GM12872 (cell line): ENCODE results near the gene PTBP2.

Experiments
- CTCF ChIP-seq: IDR thresholded peaks from 3 replicates; pipeline ENCODE4 v1.5.1; 2011; ENCODE audit warnings: low read depth, mild to moderate bottlenecking, low read length, moderate library complexity; ENCODE audit not compliant: insufficient read depth

PTBP2 gene

DNA sequence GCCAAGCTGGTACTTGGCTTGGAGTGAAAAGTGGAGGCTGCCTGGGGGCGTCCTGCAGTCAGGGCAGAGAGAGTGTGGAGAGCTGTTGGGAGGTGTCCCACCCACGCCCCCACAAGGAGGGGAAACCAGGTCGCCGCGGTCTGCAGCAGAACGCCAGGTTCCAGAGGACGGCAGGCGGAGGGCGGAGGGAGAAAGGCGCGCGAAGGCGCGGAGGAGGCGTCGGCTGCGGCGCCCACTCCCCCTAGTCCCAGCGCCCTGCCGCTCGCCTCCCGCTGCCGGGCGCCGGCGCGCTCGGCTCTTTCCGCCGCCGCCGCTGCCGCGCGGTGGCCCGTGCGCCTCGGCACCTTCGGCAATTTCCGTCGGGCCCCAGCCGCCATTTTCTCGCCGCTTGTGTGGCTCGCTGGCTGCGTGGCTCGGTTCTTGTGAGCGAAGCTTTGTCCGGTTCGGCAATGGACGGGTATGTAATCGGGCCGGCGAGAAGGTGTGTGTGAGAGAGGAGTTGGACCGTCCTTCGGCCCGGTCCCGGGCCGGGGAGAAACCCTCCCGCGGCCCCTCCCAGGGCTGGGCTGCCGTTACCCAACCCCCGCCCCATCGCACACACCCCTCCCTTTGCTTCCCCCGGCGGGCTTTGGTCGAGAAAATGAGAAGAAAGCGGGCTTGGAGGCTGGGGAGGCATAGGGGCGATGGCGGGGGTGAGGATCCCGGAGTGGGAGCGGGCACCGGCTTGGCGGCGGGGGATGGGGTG is at the start of gene PTBP2:
PTBP2 (plus strand) TSS at position 369 of the 745 bp plus-strand sequence; CDS start at position 450, 81 bp downstream.
- TF ChIP-seq CTCF = no peak

DNA sequence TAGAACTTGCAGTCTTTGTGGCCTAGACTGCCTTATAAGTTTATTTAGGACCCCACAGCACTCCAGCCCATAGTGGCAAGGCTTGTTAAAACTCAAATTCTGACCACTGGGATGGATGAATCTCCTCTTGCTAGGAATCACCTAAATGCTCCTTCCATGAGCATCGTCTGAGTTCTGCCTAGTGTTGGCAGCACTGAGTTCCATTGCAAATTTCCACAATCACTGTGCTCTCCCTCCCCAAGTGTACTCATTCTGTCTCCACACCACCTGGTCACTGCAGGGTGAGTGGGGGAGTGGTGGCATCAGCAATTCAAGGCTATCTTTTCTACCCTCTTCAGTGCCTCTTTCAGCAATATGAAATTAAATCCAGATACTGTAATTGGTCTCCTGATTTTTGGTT is 46.7 kb upstream of the PTBP2 start:
- TF ChIP-seq CTCF = no peak

- no peak for TF ChIP-seq CTCF
These were observed 39.5 kb upstream of the PTBP2 start for GRCh38 chr1:96682056-96682455.

DNA sequence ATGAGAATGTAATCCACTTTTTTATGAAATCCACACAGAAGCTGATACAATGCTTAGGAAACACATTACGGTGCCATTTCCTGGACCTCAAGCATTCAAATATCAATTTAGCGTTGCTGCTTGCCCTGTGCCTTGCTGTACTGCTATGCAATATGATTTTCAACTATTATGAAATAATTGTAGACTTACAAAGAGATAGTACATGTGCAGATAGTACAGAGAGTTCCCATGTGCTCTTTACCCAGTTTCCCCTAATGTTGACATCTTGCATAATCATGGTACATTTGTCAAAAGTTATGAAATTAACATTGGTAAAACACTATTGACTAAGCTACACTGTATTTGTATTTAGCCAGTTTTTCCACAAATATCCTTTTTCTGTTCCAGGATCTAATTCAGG is 37.7 kb upstream of the PTBP2 start:
- no peak for TF ChIP-seq CTCF

DNA sequence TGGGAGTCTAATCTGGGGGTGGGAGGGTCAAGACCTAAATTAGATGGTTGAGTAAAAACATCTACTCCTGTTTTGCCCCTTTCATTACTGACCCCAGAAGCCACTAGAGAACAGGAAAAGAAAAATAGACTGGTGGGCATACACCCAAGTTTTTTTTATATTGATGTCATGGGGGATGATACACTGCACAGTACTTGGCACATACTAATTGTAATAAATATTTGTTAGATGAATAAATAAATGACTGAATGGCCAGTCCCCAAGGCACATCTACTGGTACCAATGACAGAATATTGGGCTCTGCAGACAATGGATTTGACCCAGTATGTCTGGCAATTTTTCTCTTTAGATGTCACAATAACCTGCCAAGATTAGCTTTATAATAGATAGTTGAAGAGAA is 36.8 kb upstream of the PTBP2 start:
- no peak for TF ChIP-seq CTCF

GRCh38 chr1:96688767-96689166 is 32.8 kb upstream of the PTBP2 start:
- TF ChIP-seq CTCF = no peak

DNA sequence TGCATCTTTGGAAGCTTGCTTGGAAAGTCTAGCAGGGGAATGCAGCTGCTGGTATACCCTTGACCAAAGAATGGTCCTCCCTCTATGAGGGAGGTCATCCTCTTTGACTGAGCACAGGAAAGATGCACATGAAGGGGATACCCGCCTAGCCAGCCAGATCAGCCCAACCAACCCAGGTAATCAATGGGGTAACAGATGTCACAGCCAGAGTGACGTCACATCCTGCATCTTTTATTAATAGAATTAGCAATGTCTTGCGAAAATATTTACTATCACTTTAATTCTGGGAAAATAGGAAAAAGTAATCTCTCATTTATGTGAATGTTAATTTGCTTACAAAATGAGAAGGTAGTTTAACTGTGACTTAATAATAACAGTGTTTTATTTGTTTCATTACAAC is 25.6 kb upstream of the PTBP2 start:
- TF ChIP-seq CTCF = no peak
